Measurements from ENCODE around the gene C16orf74.

GRCh38 chr16:85704900-85705846 is 45.7 kb downstream of the C16orf74 start:
- no peak for TF ChIP-seq POLR2AphosphoS5 (IDR thresholded peaks at IDR 0.05; ENCODE audit: borderline replicate concordance, low read depth, low read length)
- no peak for TF ChIP-seq EZH2 (IDR thresholded peaks at IDR 0.05)

All from SK-N-MC (cell line).